Measurements from ENCODE around the gene ARHGAP29.

DNA sequence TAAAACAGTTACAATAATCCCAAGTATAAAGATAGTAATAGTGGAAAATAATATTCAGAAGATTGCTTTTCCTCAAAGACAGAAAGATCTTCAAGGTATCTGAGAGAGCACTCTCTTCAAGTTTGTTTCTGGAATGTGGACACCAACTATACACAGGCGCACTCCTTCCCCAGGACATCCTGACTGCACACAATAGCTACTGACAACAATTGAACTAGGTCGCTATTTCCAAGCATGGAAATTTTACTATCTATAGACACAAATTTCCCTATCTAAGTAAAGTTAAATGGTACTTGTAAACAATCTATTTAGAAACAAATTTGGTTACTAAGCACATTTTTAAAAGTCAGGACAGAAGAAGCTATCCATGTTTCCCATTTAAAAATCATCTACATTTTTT lies 19.1 kb downstream of the ARHGAP29 start:
- TF ChIP-seq, protein P1, sequence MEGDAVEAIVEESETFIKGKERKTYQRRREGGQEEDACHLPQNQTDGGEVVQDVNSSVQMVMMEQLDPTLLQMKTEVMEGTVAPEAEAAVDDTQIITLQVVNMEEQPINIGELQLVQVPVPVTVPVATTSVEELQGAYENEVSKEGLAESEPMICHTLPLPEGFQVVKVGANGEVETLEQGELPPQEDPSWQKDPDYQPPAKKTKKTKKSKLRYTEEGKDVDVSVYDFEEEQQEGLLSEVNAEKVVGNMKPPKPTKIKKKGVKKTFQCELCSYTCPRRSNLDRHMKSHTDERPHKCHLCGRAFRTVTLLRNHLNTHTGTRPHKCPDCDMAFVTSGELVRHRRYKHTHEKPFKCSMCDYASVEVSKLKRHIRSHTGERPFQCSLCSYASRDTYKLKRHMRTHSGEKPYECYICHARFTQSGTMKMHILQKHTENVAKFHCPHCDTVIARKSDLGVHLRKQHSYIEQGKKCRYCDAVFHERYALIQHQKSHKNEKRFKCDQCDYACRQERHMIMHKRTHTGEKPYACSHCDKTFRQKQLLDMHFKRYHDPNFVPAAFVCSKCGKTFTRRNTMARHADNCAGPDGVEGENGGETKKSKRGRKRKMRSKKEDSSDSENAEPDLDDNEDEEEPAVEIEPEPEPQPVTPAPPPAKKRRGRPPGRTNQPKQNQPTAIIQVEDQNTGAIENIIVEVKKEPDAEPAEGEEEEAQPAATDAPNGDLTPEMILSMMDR (conservative IDR thresholded peaks at IDR 0.05; ENCODE audit: low read depth, low read length), result no peak
- no peak for TF ChIP-seq EZH2 (IDR thresholded peaks at IDR 0.05; ENCODE audit: borderline replicate concordance, low read depth, low read length, poor library complexity, severe bottlenecking)

Measured in A673 (cell line).